Measurements from ENCODE around the gene HCFC1.
A peak's percentile ranks its signal among the peaks of the same experiment; 100 is the strongest.
"Not testable (repeated sequence)": the region's sequence is repeated elsewhere in the genome, so short reads cannot be mapped to it uniquely, and the experiment has no call there.

Gene HCFC1

DNA sequence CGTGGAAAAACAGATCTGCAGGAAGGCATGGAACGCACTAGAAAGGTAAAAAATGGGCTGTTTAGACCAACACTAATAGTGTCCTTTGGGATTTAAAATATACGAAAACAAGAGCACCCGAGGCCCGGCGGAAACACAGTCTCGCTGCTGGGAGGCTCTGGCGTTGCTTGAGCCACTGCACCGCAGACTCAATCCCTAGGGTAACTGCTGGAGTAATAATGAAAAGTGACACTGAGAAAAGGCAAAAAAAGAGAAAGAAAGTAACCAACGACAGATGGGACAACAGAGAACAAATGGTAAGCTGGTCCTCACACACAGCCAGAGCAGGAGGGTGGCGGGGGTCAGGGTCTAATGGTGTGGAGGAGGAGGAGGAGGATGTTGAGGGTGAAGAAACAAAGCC, 32.7 kb upstream of the HCFC1 start:
- no peak overlapping the region for H3K4me3 ChIP-seq (ENCODE audit: extremely low read depth, insufficient read depth, low read length, poor library complexity, severe bottlenecking)
- no peak overlapping the region for H3K27ac ChIP-seq (ENCODE audit: low read depth, low read length, severe bottlenecking)
- H3K36me3 ChIP-seq (ENCODE audit: control insufficient read depth, insufficient read depth, low read length) = peaks cover 3% of the 10 kb centered on the region
- WGBS, 2 experiments (ENCODE audit: insufficient coverage in 2 of 2) = 87 to 94% methylated on average over 5 to 6 of the region's 11 CpGs
- H3K4me1 ChIP-seq (ENCODE audit: control insufficient read depth, insufficient read depth, low read length, poor library complexity, severe bottlenecking) = peaks cover 9% of the 10 kb centered on the region
- H3K9me3 ChIP-seq (ENCODE audit: control insufficient read depth, low read length) = no peaks in the 10 kb centered on the region

DNA sequence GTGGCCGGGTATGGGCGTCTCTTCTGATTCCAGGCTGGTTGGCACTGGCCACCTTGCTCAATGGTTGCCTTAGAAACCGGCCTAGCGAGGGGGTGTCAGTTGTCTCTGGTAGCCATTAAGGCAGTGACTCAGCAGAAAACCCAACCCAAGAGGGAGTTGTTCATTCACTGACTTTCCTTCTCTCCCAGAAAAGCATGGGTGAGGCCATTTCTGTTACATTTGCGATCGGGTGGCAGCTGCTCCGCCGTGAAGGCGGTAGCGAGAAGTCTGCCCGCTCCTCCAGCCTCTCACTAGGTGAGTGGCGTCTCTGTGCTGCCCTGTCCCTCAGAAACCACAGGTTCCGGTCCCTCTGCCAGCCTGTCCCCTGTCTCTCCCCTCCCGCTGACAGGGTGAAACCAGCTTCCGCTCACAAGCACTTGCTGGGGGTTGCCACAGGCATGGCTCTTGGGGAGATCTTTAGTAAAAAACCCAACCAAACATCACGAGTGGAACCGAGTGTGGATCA, 30.6 kb upstream of the HCFC1 start:
- peaks cover 9% of the 10 kb centered on the region for H3K4me1 ChIP-seq (ENCODE audit: control insufficient read depth, insufficient read depth, low read length, poor library complexity, severe bottlenecking)
- 96 to 97% methylated on average over 8 to 11 of the region's 17 CpGs for WGBS, 2 experiments (ENCODE audit: insufficient coverage in 2 of 2)
- H3K36me3 ChIP-seq (ENCODE audit: control insufficient read depth, insufficient read depth, low read length) = peaks cover 3% of the 10 kb centered on the region
- peak overlapping the region; percentile 85 for H3K27ac ChIP-seq (ENCODE audit: low read depth, low read length, severe bottlenecking)
- H3K9me3 ChIP-seq (ENCODE audit: control insufficient read depth, low read length) = no peaks in the 10 kb centered on the region
- H3K4me3 ChIP-seq (ENCODE audit: extremely low read depth, insufficient read depth, low read length, poor library complexity, severe bottlenecking) = no peak overlapping the region

DNA sequence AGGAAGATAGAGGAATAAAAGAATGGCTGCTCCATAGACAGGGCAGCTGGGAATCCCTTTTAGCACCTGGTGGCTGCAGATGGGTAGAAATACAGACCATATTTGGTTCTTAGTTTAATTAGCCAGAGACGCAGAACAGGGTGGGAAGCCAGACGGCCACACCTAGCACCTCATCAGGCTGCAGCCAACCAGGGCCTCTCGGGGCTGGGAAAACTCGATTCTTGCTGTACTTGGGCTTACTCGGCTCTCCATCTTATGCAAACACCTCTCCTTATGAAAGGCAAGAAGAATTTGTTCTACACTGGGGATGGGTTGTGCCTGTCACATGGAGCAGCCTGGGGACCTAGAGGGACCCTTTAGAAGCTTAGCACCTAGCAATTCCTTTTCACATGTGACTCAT, 28.4 kb upstream of the HCFC1 start:
- no peak overlapping the region for H3K27ac ChIP-seq (ENCODE audit: low read depth, low read length, severe bottlenecking)
- H3K9me3 ChIP-seq (ENCODE audit: control insufficient read depth, low read length) = no peaks in the 10 kb centered on the region
- no peaks in the 10 kb centered on the region for H3K36me3 ChIP-seq (ENCODE audit: control insufficient read depth, insufficient read depth, low read length)
- 73% methylated on average over 3 of the region's 5 CpGs; no CpG with 5 or more reads in 1 of the 2 experiments for WGBS, 2 experiments (ENCODE audit: insufficient coverage in 2 of 2)
- H3K4me1 ChIP-seq (ENCODE audit: control insufficient read depth, insufficient read depth, low read length, poor library complexity, severe bottlenecking) = peaks cover 9% of the 10 kb centered on the region
- no peak overlapping the region for H3K4me3 ChIP-seq (ENCODE audit: extremely low read depth, insufficient read depth, low read length, poor library complexity, severe bottlenecking)

DNA sequence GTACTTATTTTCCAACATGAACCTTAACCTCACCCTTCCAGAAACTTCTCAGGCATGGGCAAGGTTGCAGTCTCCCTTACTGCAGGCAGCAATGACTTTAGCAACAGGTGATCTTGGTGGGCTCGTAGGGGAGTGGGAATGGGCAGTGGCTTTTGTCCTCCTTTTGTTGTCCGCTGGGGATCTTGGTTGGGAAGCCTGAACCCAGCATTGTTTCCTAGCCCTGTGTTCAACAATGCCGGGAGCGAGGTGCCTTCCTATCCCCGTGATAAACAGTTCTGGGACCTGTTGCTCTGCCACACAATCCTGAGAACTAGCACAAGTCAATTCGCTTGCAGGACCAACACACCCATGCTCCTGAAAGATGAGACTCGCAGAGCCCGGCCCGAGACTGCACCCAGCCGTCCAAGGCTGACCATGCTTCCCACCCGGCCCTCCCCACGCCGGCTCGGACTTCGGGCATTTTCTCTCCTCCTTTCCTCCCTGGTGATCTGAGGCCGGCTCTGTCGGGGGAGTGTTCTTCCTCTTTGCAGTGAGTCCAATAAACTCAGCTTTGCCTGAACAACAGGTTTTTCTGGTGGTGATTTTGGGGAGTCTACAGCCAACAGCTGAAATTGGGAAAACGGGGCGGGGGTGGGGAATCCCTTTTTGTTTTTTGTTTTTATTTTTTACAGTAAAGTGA, 27.9 kb upstream of the HCFC1 start:
- H3K27ac ChIP-seq (ENCODE audit: low read depth, low read length, severe bottlenecking) = no peak overlapping the region
- H3K36me3 ChIP-seq (ENCODE audit: control insufficient read depth, insufficient read depth, low read length) = no peaks in the 10 kb centered on the region
- 89 to 100% methylated on average over 1 to 10 of the region's 19 CpGs for WGBS, 2 experiments (ENCODE audit: insufficient coverage in 2 of 2)
- no peaks in the 10 kb centered on the region for H3K9me3 ChIP-seq (ENCODE audit: control insufficient read depth, low read length)
- peaks cover 9% of the 10 kb centered on the region for H3K4me1 ChIP-seq (ENCODE audit: control insufficient read depth, insufficient read depth, low read length, poor library complexity, severe bottlenecking)
- H3K4me3 ChIP-seq (ENCODE audit: extremely low read depth, insufficient read depth, low read length, poor library complexity, severe bottlenecking) = no peak overlapping the region

DNA sequence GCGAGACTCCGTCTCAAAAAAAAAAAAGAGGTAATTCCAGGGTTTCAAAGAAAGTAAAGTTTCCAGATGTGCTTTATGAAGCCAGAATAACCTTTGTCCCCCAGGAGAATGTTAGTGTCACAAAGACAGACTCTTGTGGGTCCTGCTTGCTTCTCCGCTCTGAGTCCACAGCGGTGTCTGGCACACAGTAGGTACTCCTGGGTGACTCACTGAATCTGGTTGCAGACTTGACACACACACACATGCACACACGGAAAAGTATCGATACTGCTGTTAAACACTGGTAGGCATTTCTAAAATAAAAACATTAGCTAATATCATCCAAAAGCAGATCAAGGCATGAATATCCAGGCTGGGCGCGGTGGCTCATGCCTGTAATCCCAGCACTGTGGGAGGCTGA, 23.9 kb upstream of the HCFC1 start:
- WGBS, 2 experiments (ENCODE audit: insufficient coverage in 2 of 2) = 100% methylated on average over 3 of the region's 8 CpGs
- Histone ChIP-seq H3K36me3 (ENCODE audit: control insufficient read depth, insufficient read depth, low read length) (no peaks in the 10 kb centered on the region), H3K4me3 (ENCODE audit: extremely low read depth, insufficient read depth, low read length, poor library complexity, severe bottlenecking) (no peak overlapping the region), H3K27ac (ENCODE audit: low read depth, low read length, severe bottlenecking) (no peak overlapping the region), H3K4me1 (ENCODE audit: control insufficient read depth, insufficient read depth, low read length, poor library complexity, severe bottlenecking) (no peaks in the 10 kb centered on the region), H3K9me3 (ENCODE audit: control insufficient read depth, low read length) (no peaks in the 10 kb centered on the region)

DNA sequence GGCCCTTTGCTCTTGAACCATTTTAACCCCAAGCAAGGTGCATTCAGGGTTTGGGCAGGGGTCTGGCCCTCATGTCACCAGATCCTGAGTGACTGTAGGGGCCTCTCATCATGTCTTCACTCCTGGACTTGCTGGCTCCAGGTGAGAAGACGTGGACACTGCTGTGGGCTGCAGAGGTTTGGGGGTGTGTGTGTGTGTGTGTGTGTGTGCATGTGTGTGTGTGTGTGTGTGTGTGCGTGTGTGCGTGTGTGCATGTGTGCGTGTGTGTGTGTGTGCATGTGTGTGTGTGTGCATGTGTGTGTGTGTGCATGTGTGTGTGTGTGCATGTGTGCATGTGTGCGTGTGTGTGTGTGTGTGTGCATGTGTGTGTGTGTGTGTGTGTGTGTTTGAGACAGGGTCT, 22.8 kb upstream of the HCFC1 start:
- H3K36me3 ChIP-seq (ENCODE audit: control insufficient read depth, insufficient read depth, low read length); H3K9me3 ChIP-seq (ENCODE audit: control insufficient read depth, low read length); H3K27ac ChIP-seq (ENCODE audit: low read depth, low read length, severe bottlenecking); H3K4me1 ChIP-seq (ENCODE audit: control insufficient read depth, insufficient read depth, low read length, poor library complexity, severe bottlenecking); H3K4me3 ChIP-seq (ENCODE audit: extremely low read depth, insufficient read depth, low read length, poor library complexity, severe bottlenecking): not testable (repeated sequence)
- no CpG with 5 or more reads among the region's 5 CpGs for WGBS, 2 experiments (ENCODE audit: insufficient coverage in 2 of 2)

GRCh38 chrX:153993978-153994377, 22.4 kb upstream of the HCFC1 start:
- Histone ChIP-seq H3K9me3 (ENCODE audit: control insufficient read depth, low read length) (no peaks in the 10 kb centered on the region), H3K4me3 (ENCODE audit: extremely low read depth, insufficient read depth, low read length, poor library complexity, severe bottlenecking) (no peak overlapping the region), H3K27ac (ENCODE audit: low read depth, low read length, severe bottlenecking) (no peak overlapping the region), H3K36me3 (ENCODE audit: control insufficient read depth, insufficient read depth, low read length) (no peaks in the 10 kb centered on the region), H3K4me1 (ENCODE audit: control insufficient read depth, insufficient read depth, low read length, poor library complexity, severe bottlenecking) (no peaks in the 10 kb centered on the region)
- 92% methylated on average over 2 of the region's 10 CpGs; no CpG with 5 or more reads in 1 of the 2 experiments for WGBS, 2 experiments (ENCODE audit: insufficient coverage in 2 of 2)

GRCh38 chrX:153993079-153993478, 21.5 kb upstream of the HCFC1 start:
- Histone ChIP-seq H3K27ac (ENCODE audit: low read depth, low read length, severe bottlenecking) (no peak overlapping the region), H3K36me3 (ENCODE audit: control insufficient read depth, insufficient read depth, low read length) (no peaks in the 10 kb centered on the region), H3K9me3 (ENCODE audit: control insufficient read depth, low read length) (no peaks in the 10 kb centered on the region), H3K4me3 (ENCODE audit: extremely low read depth, insufficient read depth, low read length, poor library complexity, severe bottlenecking) (no peak overlapping the region), H3K4me1 (ENCODE audit: control insufficient read depth, insufficient read depth, low read length, poor library complexity, severe bottlenecking) (no peaks in the 10 kb centered on the region)
- WGBS, 2 experiments (ENCODE audit: insufficient coverage in 2 of 2) = 94 to 96% methylated on average over 5 to 8 of the region's 12 CpGs

DNA sequence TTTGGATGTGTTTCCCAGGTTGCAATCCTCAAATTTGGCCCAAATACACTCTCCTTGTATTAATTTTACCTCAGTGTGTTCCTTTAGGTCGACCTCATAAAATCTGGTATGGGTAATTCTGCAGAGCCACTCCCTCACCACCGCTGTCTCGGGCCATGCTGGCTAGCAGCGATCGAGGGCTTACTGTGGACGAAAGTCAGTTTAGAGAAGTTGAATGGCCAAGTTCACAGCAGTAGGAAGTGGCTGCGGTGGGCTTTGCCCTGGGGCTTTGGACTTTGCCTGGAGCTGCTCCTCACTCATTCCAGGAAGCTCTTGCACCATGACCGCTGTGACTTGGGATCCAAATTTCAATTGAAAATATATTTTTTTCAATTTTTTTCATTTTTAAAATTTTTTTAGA, 20.6 kb upstream of the HCFC1 start:
- Histone ChIP-seq H3K4me3 (ENCODE audit: extremely low read depth, insufficient read depth, low read length, poor library complexity, severe bottlenecking) (no peak overlapping the region), H3K36me3 (ENCODE audit: control insufficient read depth, insufficient read depth, low read length) (no peaks in the 10 kb centered on the region), H3K27ac (ENCODE audit: low read depth, low read length, severe bottlenecking) (no peak overlapping the region), H3K9me3 (ENCODE audit: control insufficient read depth, low read length) (no peaks in the 10 kb centered on the region), H3K4me1 (ENCODE audit: control insufficient read depth, insufficient read depth, low read length, poor library complexity, severe bottlenecking) (no peaks in the 10 kb centered on the region)
- WGBS, 2 experiments (ENCODE audit: insufficient coverage in 2 of 2) = 67 to 100% methylated on average over 1 to 2 of the region's 8 CpGs

DNA sequence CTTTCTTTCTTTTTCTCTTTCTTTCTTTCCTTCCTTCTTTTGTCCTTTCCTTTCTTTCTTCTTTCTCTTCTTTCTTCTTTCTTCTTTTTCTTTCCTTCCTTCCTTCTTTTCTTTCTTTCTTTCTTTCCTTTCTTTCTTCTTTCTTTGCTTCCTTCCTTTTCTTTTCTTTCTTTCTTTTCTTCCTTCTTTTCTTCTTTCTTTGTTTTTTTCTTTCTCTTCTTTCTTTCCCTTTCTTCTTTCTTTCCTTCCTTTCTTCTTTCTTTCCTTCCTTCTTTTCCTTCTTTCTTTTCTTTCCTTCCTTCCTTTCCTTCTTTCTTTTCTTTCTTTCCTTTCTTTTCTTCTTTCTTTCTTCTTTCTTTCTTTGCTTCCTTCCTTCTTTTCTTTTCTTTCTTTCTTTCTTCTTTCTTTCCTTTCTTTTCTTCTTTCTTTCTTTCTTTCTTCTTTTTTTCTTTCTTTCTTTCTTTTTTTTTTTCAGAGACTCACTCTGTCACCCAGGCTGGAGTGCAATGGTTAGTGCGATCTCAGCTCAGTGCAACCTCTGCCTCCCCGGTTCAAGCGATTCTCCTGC, 19.5 kb upstream of the HCFC1 start:
- WGBS, 2 experiments (ENCODE audit: insufficient coverage in 2 of 2) = no CpG with 5 or more reads among the region's 3 CpGs
- H3K4me3 ChIP-seq (ENCODE audit: extremely low read depth, insufficient read depth, low read length, poor library complexity, severe bottlenecking) = no peak overlapping the region

DNA sequence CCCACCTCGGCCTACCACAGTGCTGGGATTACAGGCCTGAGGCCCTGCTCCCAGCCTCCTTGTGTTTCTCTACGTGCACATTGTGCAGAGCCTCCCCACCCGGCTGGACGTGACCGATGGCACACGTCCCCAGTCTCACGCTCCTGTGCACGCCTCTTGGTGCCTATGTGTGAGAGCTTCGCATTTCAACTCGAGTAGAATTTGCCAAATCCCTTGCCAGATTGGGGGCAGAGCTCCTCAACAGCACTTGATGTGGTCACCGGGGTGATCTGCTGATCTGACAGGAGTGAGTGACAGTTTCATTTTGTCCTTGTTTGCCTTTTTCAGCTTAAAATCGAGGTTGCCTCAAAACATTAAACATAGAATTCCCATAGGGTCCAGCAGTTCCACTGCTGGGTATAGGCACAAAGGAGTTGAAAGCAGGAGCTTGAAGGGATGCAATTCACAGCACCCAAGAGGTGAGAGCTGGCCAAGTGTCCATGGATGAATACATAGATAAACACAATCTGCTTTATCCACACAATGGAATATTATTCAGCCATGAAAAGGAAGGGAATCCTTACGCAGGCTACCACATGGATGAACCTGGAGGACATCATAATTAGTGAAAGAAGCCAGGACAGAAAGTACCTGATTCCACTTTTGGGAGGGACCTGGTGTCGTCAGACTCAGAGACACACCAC, 18.5 kb upstream of the HCFC1 start:
- Histone ChIP-seq H3K36me3 (ENCODE audit: control insufficient read depth, insufficient read depth, low read length) (no peaks in the 10 kb centered on the region), H3K4me1 (ENCODE audit: control insufficient read depth, insufficient read depth, low read length, poor library complexity, severe bottlenecking) (no peaks in the 10 kb centered on the region), H3K4me3 (ENCODE audit: extremely low read depth, insufficient read depth, low read length, poor library complexity, severe bottlenecking) (no peak overlapping the region), H3K9me3 (ENCODE audit: control insufficient read depth, low read length) (no peaks in the 10 kb centered on the region), H3K27ac (ENCODE audit: low read depth, low read length, severe bottlenecking) (no peak overlapping the region)
- whole genome bisulfite sequencing, 2 experiments (ENCODE audit: insufficient coverage in 2 of 2) = 97 to 100% methylated on average over 4 to 13 of the region's 14 CpGs

More for the DNA sequence above, 19.5 kb upstream of the HCFC1 start:
- no peaks in the 10 kb centered on the region for H3K36me3 ChIP-seq (ENCODE audit: control insufficient read depth, insufficient read depth, low read length)
- H3K9me3 ChIP-seq (ENCODE audit: control insufficient read depth, low read length) = no peaks in the 10 kb centered on the region
- no peaks in the 10 kb centered on the region for H3K4me1 ChIP-seq (ENCODE audit: control insufficient read depth, insufficient read depth, low read length, poor library complexity, severe bottlenecking)
- H3K27ac ChIP-seq (ENCODE audit: low read depth, low read length, severe bottlenecking) = no peak overlapping the region
